ENCODE results near the gene PEX1. TPM values are rescaled to one million over a fixed set of nuclear protein-coding genes. Genes with fewer than 3 reads are reported as not detected.
"Not testable (repeated sequence)": the region's sequence is repeated elsewhere in the genome, so short reads cannot be mapped to it uniquely, and the experiment has no call there.

PEX1 gene
- total and polyA plus RNA-seq, 2 donors from 2014 or later = 16.9 to 19.6 TPM

DNA sequence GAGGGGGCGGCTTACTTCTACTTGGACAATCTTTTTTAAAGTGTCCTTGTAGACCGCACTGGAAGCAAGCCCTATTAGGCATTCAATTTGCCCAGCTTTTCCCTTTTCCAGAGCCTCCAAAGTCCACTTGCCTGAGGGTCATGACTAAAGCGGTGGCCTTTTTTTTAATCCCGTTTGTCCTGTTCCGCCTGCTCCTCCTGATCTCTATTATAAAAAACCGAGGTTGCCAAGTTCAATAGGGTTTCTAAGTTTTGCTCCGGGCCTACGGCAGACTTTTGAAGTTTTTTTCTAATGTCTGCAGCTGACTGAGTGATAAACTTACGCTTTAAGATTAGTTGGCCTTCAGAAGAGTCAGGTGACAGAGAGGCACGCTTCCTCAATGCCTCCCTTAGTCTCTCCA lies 54.3 kb downstream of the PEX1 start:
- H3K9ac ChIP-seq (ENCODE audit: low read length in 3 of 3); intact Hi-C loops (cut with DNase I); H3K27ac ChIP-seq (ENCODE audit: low read depth in 2 of 2, low read length in 2 of 2); H3K9me3 ChIP-seq (ENCODE audit: control insufficient read depth in 2 of 3, insufficient read depth in 1 of 3, low read length in 3 of 3); H3K4me1 ChIP-seq (ENCODE audit: control insufficient read depth in 2 of 3, insufficient read depth in 2 of 3, low read depth in 1 of 3, low read length in 3 of 3); H3K27me3 ChIP-seq (ENCODE audit: control insufficient read depth, insufficient read depth, low read length); H3K36me3 ChIP-seq (ENCODE audit: control insufficient read depth in 2 of 3, insufficient read depth in 3 of 3, low read length in 3 of 3); DNase-seq; H3K4me3 ChIP-seq (ENCODE audit: low read length in 3 of 3); FAIRE-seq: not testable (repeated sequence)

DNA sequence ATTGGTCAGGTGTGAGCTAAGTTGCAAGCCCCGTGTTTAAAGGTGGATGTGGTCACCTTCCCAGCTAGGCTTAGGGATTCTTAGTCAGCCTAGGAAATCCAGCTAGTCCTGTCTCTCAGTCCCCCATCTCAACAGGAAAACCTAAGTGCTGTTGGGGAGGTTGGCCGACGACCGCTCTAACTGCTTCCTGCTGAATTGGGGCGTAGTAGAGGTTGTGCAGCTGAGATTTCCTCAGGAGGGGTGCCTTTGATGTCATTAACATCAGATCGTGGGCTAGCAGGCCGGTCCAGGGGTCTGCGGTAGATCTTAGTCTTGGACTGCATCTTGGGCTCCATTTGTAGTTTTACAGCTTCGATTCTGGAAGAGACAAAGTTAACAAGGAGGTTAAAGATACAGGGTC lies 59.7 kb downstream of the PEX1 start:
- H3K4me3 ChIP-seq (ENCODE audit: low read length in 3 of 3); H3K27me3 ChIP-seq (ENCODE audit: control insufficient read depth, insufficient read depth, low read length); intact Hi-C loops (cut with DNase I); H3K27ac ChIP-seq (ENCODE audit: low read depth in 2 of 2, low read length in 2 of 2); FAIRE-seq; DNase-seq; H3K9ac ChIP-seq (ENCODE audit: low read length in 3 of 3); H3K9me3 ChIP-seq (ENCODE audit: control insufficient read depth in 2 of 3, insufficient read depth in 1 of 3, low read length in 3 of 3); H3K36me3 ChIP-seq (ENCODE audit: control insufficient read depth in 2 of 3, insufficient read depth in 3 of 3, low read length in 3 of 3); H3K4me1 ChIP-seq (ENCODE audit: control insufficient read depth in 2 of 3, insufficient read depth in 2 of 3, low read depth in 1 of 3, low read length in 3 of 3): not testable (repeated sequence)

DNA sequence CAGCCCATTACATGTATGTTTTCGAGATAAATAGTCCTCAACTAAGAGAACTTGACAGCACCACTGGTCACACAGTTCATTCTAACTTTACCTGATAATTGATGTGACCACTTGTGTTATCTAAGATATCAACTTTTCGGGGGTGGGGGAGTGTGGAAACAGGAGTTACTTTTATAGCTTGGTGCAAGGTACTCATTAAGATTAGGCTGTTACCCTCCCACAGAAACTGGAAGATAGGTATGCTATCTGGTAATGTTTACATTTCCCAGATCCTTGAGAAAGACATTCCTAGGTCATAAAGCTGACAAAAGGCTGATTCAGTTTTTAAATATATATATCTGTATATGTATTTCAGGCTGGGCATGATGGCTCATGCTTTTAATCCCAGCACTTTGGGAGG lies 61.6 kb downstream of the PEX1 start:
- H3K4me3 ChIP-seq (ENCODE audit: low read length in 3 of 3) = no peak overlapping the region
- no peak for FAIRE-seq

DNA sequence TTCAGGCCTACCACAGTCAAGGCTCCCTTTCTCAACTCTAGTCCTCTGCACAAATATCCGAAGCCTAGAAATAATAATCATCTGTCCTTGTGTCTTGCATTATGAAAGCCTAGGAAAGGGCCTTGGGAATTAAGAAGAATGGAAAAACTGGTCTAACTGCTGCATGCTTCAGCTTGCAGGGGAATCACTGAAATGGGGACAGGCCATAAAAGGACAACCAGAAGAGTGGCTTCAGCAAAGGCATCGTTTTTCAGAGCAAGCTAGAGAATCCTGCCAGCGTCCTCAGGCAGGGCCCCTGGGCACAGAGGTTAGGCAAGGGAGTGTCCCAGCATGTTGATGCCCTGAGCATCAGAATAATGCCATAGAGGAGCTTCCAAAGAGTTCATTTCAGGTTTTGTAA lies 63.8 kb downstream of the PEX1 start:
- H3K27ac ChIP-seq (ENCODE audit: low read depth in 2 of 2, low read length in 2 of 2) = no peak overlapping the region

More for the DNA sequence above, 61.6 kb downstream of the PEX1 start:
- Histone ChIP-seq H3K36me3 (ENCODE audit: control insufficient read depth in 2 of 3, insufficient read depth in 3 of 3, low read length in 3 of 3) (no peaks in the 10 kb centered on the region), H3K9ac (ENCODE audit: low read length in 3 of 3) (no peak overlapping the region), H3K4me1 (ENCODE audit: control insufficient read depth in 2 of 3, insufficient read depth in 2 of 3, low read depth in 1 of 3, low read length in 3 of 3) (peaks cover 0 to 1% (median 0%) of the 10 kb centered on the region in 3 donors), H3K9me3 (ENCODE audit: control insufficient read depth in 2 of 3, insufficient read depth in 1 of 3, low read length in 3 of 3) (no peaks in the 10 kb centered on the region), H3K27me3 (ENCODE audit: control insufficient read depth, insufficient read depth, low read length) (no peaks in the 10 kb centered on the region), H3K27ac (ENCODE audit: low read depth in 2 of 2, low read length in 2 of 2) (no peak overlapping the region)
- TF ChIP-seq, protein P1, sequence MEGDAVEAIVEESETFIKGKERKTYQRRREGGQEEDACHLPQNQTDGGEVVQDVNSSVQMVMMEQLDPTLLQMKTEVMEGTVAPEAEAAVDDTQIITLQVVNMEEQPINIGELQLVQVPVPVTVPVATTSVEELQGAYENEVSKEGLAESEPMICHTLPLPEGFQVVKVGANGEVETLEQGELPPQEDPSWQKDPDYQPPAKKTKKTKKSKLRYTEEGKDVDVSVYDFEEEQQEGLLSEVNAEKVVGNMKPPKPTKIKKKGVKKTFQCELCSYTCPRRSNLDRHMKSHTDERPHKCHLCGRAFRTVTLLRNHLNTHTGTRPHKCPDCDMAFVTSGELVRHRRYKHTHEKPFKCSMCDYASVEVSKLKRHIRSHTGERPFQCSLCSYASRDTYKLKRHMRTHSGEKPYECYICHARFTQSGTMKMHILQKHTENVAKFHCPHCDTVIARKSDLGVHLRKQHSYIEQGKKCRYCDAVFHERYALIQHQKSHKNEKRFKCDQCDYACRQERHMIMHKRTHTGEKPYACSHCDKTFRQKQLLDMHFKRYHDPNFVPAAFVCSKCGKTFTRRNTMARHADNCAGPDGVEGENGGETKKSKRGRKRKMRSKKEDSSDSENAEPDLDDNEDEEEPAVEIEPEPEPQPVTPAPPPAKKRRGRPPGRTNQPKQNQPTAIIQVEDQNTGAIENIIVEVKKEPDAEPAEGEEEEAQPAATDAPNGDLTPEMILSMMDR (IDR thresholded peaks at IDR 0.05; ENCODE audit: borderline replicate concordance, extremely low read depth, insufficient read depth) = no peak
- DNase-seq = no peak
- intact Hi-C loops (cut with DNase I) = no loop called here

More for the DNA sequence above, 63.8 kb downstream of the PEX1 start:
- Histone ChIP-seq H3K27me3 (ENCODE audit: control insufficient read depth, insufficient read depth, low read length) (no peaks in the 10 kb centered on the region), H3K36me3 (ENCODE audit: control insufficient read depth in 2 of 3, insufficient read depth in 3 of 3, low read length in 3 of 3) (no peaks in the 10 kb centered on the region), H3K9me3 (ENCODE audit: control insufficient read depth in 2 of 3, insufficient read depth in 1 of 3, low read length in 3 of 3) (no peaks in the 10 kb centered on the region), H3K4me1 (ENCODE audit: control insufficient read depth in 2 of 3, insufficient read depth in 2 of 3, low read depth in 1 of 3, low read length in 3 of 3) (peaks cover 0 to 2% (median 0%) of the 10 kb centered on the region in 3 donors), H3K4me3 (ENCODE audit: low read length in 3 of 3) (no peak overlapping the region), H3K9ac (ENCODE audit: low read length in 3 of 3) (no peak overlapping the region)
- DNase-seq (no peak), FAIRE-seq (no peak)
- TF ChIP-seq, protein P1 (IDR thresholded peaks at IDR 0.05; ENCODE audit: borderline replicate concordance, extremely low read depth, insufficient read depth) = no peak
- intact Hi-C loops (cut with DNase I) = no loop called here

Measured in kidney (tissue), 14 donors.